ENCODE data around the gene PAK3. TPM values are rescaled to one million over a fixed set of nuclear protein-coding genes. Genes with fewer than 3 reads are reported as not detected.

Gene PAK3
- total RNA-seq, 1 experiment from 2014 or later, result 7.5 TPM

DNA sequence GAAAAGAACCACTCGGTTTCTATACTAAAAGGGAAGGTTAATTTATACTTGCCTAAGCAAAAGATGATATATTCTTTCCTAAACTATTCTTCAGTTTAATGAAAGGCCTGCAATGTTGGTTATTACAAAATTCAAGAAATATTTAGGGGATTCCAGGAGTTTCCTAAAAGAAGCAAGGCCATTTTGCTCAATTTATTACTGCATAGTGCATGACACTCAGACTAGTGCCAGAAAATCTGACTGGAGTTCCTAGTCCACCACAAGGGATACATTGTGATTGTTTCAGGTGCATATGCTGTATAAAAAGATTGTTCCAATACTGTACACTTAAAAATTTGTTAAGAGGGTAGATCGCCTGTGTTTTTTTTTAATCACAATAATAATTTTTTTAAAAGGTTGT is 95.6 kb downstream of the PAK3 start:
- no CpG with 5 or more reads among the region's 2 CpGs for WGBS (ENCODE audit: extremely low coverage, insufficient read length, low lambda C conversion rate)
- Histone ChIP-seq H2BK15ac (ENCODE audit: low read depth, low read length) (no peak overlapping the region), H3K14ac (ENCODE audit: insufficient read depth, low read length) (no peak overlapping the region), H3K9ac (ENCODE audit: extremely low read depth, insufficient read length, low read length) (no peak overlapping the region), H4K5ac (ENCODE audit: insufficient read length, low read depth, low read length) (no peak overlapping the region), H3K4me2 (ENCODE audit: insufficient read depth, insufficient read length, low read length) (no peak overlapping the region), H2AK5ac (ENCODE audit: insufficient read length, low read length) (no peak overlapping the region), H3K56ac (ENCODE audit: insufficient read length, low read depth, low read length) (no peak overlapping the region), H4K8ac (replicated peaks; ENCODE audit: insufficient read length, low read depth, low read length) (no peak overlapping the region), H2BK5ac (ENCODE audit: insufficient read length, low read length) (no peak overlapping the region), H3T11ph (ENCODE audit: low read length) (no peak overlapping the region), H4K91ac (ENCODE audit: insufficient read length, low read depth, low read length) (no peak overlapping the region), H2AFZ (ENCODE audit: low read length) (no peak overlapping the region), H3K27ac (ENCODE audit: insufficient read length, low read depth, low read length) (no peak overlapping the region), H3K18ac (ENCODE audit: insufficient read length, low read depth, low read length) (no peak overlapping the region), H2BK12ac (ENCODE audit: insufficient read length, low read depth, low read length) (no peak overlapping the region), H3K4me1 (ENCODE audit: insufficient read depth, low read length) (no peaks in the 10 kb centered on the region), H3K23me2 (ENCODE audit: insufficient read length, low read depth, low read length, poor library complexity, severe bottlenecking) (no peaks in the 10 kb centered on the region), H3K27me3 (ENCODE audit: insufficient read depth, low read length) (no peaks in the 10 kb centered on the region), H4K20me1 (ENCODE audit: control insufficient read depth, insufficient read depth, insufficient read length) (no peaks in the 10 kb centered on the region), H3K4ac (ENCODE audit: low read depth, low read length) (no peak overlapping the region), H2BK120ac (ENCODE audit: low read depth, low read length, poor library complexity, severe bottlenecking) (no peak overlapping the region), H3K23ac (ENCODE audit: insufficient read length, low read depth, low read length) (no peak overlapping the region), H2BK20ac (ENCODE audit: low read depth, low read length, poor library complexity, severe bottlenecking) (no peak overlapping the region), H3K9me3 (ENCODE audit: control insufficient read depth, low read depth, low read length) (no peaks in the 10 kb centered on the region), H3K79me2 (ENCODE audit: insufficient read depth, low read length) (no peaks in the 10 kb centered on the region), H3K79me1 (ENCODE audit: insufficient read depth, low read depth, low read length, poor library complexity, severe bottlenecking) (no peaks in the 10 kb centered on the region)
- peaks cover 6% of the 10 kb centered on the region in 2 experiments for H3K4me1 Mint-ChIP-seq
- no peaks in the 10 kb centered on the region for H3K9me3 Mint-ChIP-seq
- H3K27me3 Mint-ChIP-seq (ENCODE audit: low read depth), result no peaks in the 10 kb centered on the region
- H3K4me3 Mint-ChIP-seq, result no peak overlapping the region
- no peak for DNase-seq
- no peak overlapping the region for H3K27ac Mint-ChIP-seq
- no peak for TF ChIP-seq CTCF (conservative IDR thresholded peaks at IDR 0.05)
- peaks cover 0 to 6% (median 0%) of the 10 kb centered on the region in 3 experiments; a peak in 1 of 7 replicates for H3K36me3 Mint-ChIP-seq (ENCODE audit: insufficient read depth in 1 of 3, low read depth in 3 of 3)
